CD4-positive, alpha-beta T cell treated with Interleukin-15 for 4 hours (primary cell): ENCODE measurements around the gene CGB7.
"Not testable (repeated sequence)": the region's sequence is repeated elsewhere in the genome, so short reads cannot be mapped to it uniquely, and the experiment has no call there.

Source experiments
- DNase-seq: peaks from one replicate; pipeline ENCODE4 v3.0.0-alpha.2; 2020; ENCODE audit warnings: low spot score

Gene CGB7

DNA sequence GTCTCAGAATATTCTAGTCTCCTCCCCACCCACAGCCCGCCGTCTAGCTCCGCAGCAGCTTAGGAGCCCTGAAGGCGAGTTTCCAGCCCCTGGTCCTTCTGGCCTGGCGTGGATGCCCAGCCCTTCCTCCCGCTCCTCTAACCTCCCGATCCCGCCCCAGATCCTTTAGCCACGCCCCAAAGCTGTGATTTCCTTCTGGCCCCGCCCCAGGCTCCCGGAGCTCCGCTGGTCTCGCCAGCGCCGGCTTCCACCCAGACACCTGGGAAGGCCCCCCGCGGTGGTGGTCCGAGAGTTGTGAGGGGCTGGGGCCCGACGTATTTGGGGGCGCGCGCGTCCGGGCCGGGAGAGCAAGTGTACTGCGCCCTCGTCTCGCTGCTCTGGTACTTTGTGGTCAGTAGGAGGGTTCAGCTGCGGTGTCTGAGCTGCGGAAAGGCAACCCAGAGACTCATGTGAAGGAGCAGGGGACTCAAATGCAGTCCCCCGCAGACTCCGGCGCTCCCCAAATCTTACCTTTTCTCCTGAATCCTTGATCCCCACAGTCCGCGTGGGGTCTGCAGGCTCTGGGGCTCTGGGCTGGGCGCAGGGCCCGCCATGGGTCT is at the start of gene CGB7:
Gene CGB7, minus strand, starts transcription at position 114 of the 599 bp plus-strand sequence. CDS start 2,374 bp downstream, outside the sequence.
- DNase-seq = peak; percentile 13

DNA sequence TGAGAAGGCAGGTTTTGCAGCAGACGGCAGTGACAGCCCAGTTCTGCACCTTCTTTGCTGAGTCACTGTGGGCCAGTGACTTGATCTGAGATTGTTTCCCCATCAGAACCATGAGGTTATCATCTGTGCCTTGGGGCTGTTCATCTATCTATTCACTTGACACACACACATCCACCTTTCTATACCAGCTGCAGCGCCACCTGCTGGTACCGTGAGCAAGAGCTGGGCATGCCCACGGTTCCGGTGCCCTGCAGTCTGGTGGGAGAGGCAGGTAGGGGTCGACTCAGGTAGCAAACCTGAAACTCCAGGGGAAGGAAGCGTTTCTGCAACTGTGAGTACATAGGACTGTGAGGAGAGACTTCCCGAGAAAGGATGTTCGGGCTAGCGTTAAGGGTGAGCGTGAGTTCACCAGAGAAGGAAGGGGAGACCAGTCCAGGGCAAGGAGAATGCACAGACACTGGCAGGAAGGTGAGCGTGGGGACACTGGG is 49.1 kb upstream of the CGB7 start:
- DNase-seq = peak; percentile 65

DNA sequence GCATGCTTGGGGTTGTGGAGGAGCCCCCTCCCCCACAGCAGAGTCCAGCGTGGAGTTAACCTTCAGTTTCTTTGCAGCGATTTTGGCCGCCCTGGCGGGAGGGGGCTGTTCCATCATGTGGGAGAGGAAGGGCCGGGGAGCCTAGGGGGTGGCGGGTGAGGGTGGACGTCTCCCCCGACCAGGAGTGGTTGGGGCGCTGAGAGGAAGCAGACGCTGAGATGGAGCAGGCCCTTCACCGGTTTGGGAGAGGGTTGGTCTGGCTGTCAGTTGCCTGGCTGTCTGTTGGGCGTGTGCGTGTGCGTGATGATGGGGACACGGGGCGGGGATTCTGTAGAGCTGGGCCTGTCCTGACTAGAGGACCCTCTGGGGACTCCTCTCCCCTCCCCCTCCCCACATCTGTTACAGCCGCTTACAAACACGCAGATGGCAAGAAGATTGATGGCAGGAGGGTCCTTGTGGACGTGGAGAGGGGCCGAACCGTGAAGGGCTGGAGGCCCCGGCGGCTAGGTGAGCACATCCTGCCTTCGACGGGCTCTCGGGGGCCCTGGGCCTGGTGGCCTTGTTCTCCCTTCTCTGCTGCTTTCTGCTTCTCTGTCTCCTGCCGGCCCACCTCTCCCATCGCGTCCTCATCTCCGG is 46.8 kb upstream of the CGB7 start:
- DNase-seq = no peak

DNA sequence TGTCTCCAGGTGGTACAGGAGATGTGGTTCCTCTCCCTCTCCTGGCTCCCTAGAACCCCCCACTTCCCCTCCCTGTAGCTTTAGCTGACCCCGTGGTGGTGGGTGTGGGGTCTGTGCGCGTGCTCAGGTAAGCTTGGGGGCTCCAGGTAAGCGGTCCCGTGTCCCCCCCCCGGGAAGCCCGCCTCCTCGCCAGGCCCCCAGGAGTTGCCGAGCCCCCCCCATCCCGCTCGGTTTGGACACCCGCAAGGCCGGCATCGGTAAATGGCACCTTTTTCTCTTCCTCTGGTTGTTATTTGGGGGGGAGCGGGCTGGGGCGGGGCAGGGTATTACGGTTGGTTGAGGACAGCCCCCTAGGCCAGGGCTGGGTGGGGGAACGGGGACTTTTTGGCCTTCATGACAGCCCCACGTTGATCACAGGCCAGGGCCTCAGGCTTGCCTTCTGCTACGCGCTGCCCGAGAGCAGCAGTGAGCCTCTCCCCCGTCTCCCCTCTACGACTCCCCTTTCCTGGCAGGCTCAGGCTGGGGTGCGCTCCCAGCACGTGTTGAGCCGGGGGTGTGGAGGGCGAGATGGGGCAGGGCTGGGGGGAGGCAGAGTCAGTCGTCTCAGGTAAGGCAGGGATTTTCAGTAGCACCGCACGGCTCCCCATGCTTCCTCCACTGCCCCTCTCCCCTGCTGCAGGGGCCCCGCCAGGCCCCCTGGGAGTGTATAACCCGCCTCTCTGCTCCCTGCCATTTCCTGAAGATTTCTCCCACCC is 46.0 kb upstream of the CGB7 start:
- DNase-seq = no peak

DNA sequence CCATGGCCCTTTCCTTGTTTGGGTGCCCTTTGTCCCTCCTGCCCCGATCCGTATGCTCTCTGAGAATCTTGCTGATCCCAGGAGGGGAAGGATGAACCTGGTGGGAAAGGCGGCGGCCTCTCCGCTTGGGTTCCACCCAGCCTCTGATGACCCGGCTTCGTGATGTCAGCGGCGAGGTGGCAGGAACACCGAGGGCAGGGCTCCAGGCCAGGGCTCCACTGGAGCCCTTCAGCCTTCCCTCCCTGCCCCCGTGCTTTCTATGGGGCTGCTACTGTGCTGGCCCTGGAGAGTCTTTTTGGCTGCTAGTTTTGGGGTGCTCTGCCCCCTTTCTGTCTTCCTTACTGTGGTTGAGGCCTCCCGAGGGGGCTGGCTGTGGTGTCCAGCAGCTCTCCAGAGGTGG is 44.8 kb upstream of the CGB7 start:
- DNase-seq = no peak

DNA sequence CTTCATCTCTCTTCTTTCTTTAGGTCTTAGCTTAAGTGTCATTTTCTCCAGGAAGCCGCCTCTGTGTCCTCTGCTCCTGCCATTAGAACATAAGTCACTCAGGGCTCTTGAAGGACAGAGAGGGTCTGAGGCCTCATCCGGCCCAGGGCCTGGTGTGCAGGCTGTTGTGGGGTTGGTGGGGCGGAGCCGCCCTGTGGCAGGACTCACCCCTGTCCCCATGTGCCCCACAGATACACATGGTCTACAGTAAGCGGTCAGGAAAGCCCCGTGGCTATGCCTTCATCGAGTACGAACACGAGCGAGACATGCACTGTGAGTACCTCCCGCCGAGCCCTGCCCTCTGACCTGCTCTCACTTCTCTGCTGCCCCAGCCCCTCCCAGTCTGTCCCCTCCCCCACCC is 43.6 kb upstream of the CGB7 start:
- DNase-seq = no peak

DNA sequence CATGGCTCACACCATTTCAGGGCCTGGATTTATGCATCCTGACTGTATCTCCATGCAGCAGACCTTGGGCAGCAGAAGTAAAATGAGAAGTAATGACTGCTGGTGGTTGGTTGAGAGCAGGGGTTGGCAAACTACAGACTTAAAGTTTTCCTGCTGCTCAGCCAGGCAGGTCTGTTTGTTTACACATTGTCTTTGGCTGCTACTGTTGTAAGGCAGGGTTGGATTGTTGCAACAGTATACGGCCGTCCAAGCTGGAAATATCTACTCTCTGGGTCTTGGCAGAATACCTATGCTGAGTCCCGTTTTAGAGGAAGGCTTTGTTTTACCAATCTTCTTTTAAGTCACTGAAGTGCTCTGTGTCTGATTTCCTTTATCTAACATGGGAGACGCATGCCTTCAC is 41.2 kb upstream of the CGB7 start:
- DNase-seq = no peak

DNA sequence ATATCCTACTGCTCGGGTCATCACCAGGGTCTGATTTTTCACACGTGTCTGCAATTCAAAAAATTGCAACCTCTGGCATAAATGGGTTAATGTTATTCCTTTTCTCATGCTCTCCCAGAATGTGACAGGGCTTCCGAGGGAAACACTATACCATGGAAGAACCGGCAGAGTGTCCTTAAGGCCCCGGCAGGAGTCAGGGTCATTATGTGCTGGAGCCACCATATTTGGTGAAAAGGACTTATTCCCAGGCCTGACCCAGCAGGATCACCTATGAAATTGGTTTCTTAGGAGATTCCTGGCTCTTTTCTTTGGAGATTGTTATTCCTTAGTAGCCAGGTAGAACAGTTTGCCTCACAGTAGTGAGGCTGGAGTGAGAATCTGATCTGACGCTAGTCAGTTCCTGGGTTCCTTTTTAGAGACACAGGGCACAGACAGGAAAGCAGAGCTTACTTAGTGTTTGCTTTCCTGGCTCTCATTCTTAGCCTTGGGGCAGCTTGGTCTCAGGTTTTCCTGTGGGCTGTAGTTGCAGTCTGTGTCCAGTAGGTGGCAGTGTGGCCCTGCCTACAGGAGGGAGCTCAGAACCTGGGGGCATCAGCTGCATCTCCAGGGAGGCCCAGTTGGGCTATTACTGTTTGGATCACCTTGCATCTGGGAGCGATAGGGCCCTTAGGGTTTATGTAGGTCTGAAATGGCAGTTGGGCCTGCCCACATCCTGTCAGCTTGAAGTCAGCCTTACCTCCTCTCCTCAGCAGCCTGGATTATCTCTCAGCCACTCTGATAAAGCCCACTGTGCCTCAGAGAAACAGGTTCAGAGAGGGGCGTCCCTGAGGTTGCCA is 40.1 kb upstream of the CGB7 start:
- peak; percentile 81 for DNase-seq

DNA sequence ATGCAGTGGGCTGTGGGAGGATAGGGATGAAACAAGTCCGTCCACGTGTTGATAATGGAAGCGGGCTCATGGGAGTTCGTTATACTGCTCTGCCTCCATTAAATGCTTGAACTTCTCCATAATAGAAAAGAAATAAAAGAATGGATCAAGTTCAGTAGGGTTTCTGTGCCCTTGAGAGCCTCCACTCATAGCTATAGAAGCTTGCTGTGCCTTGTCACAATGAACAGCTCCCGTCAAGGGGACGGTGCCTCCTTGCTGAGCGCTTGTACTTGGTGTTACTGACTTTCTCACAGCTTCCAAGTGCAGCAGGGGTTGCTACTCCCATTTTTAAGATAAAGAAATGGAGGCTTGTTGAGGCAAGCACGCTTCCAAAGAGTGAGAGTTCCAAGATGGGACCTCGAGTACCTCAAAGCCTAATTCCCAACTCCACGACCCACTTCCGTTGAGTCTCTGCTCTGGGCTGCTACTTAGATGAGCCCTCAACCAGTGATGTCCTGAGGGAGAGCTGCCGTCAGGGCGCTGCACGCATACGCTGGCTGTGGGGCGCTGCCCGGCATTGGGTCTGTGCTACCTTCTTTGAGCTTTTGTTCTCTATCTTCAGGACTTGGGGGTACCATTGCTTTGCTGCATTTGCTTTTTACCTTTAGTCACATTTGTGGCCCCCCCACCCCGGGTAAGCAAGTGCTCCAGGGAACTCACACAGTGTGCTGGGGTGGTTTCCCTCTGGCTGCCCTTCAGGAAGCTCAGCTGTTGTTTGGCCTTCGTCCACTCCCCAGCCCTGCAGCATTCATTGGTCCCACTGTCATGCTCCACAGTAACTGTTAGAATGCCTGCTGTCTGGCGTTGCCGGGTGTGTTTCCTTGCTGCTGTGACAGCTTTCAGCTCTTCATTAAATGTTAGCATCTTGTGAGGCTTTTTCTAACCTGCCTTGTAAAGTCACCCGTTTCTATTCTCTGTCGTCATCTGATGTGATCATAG is 37.2 kb upstream of the CGB7 start:
- DNase-seq = no peak

DNA sequence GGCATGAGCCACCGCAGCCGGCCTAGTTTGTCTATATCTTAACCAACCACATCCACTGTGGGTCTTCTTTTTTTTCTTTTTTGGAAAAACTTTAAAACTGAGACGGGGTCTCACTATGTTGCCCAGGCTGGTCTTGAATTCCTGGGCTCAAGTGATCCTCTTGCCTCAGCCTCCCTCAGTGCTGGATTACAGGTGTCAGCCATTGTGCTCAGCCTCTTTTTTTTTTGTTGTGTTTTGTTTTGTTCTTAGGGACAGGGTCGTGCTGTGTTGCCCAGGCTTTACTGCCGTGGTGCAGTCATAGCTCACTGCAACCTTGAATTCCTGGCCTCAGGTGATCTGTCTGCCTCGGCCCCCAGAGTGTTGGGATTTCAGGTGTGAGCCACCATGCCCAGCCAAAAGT is 35.1 kb upstream of the CGB7 start:
- DNase-seq = no peak

DNA sequence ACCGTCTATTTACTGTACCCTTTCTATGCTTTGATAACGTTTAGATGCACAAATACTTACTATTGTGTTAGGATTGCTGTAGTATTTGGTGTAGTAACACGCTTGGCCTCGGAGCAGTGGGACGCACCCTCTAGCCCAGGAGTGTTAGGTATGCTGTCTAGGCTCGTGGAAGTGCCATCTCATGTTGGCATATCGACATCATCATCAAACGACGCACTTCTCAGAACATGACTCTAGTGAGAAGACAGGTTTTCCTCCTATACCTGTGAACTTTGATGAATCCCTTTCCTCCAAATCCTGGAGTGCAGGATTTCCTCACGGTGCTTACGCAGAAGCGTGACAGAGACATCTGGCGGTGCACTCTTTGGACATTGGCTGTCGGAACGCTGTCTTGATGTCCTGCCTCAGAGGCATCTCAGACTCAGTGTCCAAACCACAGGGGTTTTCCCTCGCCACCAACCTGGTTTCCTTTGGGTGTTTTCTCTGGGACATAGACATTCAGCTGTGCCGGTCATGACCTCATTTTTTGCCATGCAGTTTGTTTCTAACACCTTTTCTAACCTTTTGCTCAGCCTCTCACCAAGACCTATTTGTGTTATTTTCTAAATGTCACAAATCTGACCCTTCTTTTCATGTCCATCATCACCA is 34.0 kb upstream of the CGB7 start:
- DNase-seq = no peak

DNA sequence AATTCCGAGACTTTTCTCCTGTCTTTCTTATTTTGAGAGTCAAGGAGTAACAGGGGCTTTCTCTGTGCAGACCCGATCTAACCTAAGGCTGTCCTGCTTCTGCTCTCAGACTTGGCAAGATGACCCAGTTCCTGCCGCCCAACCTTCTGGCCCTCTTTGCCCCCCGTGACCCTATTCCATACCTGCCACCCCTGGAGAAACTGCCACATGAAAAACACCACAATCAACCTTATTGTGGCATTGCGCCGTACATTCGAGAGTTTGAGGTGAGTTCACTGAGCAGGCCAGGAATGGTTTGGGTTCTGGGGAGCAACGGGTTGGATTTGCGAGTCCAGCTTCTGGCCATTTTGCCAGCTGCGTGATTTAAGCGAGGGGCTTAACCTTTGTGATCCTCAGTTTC is 28.7 kb upstream of the CGB7 start:
- no peak for DNase-seq

DNA sequence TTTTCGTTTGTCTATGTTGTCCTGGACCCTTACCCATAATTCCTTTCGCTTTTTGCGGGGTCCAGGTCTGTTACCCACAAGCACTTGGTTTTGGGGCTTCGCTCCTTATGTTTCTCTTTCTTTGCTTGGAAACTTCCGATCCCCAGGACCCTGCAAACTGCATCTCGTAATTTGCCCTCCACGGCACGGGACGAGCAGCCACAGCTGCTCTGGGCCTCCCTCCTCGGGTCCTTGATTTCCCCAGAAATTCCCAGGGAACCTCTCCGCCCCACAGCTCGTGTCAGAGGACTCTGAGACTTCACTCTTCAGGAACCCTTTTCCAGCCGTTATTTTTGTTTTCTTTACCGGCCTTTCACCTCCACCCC is 28.3 kb upstream of the CGB7 start:
- no peak for DNase-seq

DNA sequence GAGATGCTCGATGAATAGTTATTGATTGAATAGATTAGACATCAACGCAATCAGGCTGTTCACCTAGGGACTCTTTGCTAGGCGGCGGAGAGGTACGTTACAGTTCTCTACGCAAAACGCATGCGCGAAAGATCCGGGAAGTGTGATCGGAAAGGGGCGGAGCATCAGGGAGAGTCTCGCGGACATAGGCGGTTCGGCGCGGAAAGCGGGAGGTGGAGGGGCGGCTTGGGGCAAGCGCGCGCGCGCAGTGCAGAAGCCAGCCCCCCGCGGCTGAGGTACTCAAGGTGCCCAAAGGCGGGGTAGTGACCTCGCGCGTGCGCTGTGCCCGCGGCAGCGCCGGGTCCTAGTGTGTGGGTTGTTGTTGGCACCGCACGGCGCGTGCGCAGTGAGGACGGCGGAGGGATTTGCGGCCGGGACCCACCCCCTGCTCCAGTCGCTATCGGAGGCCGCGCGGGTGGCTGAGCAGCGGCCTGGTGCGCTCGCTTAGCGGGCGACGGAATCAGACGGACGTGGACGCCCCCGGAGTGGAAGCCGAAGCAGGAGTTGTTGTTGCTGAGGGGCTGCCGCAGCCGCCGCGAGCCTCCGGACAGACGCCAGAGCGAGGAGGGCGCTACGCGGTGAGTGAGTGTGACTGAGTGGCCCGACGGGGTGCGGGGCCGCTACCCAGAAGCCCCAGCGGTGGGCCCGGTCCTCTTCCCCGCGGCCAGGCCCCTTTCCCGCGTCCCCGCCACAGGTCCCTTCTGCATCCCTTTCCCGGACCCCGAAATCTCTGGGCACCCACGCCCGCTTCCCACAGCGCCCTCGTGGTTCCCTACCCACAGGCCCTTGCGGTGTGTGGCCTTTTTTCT is 27.7 kb upstream of the CGB7 start, which contains the start of gene SNRNP70:
Gene SNRNP70, plus strand, starts transcription at position 432 of the 848 bp plus-strand sequence. CDS start 964 bp downstream, outside the sequence.
- peak; percentile 100 for DNase-seq

DNA sequence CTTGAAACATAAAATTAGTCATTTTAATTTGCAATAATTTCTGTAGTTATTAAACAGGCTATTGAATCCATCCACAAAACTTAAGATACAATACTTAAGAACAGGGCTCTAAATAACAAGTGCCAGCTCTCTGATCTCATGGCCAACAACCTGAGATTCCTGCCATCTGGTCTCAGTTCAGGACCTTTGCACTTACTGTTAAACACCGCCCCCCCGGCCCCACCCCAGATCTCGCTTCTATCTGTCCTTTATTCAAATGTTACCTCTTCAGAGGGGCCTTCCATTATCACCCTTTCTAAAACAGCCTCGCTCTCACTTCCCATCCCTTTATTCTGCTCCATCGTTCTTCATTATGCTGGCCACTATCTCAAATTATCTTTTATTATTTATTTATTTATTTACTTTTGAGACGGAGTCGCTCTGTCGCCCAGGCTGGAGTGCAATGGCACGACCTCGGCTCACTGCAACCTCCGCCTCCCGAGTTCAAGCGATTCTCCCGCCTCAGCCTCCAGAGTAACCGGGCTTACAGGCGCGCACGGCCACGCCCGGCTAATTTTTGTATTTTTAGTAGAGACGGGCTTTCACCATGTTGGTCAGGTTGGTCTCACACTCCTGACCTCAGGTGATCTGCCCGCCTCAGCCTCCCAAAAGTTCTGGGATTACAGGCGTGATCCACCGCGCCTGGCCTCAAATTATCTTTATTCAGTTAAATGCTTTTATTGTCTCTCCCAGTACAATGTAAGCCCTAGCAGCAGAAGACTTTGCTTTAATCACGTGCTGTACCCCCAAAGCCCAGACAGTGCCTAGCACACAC is 26.9 kb upstream of the CGB7 start:
- no peak for DNase-seq

DNA sequence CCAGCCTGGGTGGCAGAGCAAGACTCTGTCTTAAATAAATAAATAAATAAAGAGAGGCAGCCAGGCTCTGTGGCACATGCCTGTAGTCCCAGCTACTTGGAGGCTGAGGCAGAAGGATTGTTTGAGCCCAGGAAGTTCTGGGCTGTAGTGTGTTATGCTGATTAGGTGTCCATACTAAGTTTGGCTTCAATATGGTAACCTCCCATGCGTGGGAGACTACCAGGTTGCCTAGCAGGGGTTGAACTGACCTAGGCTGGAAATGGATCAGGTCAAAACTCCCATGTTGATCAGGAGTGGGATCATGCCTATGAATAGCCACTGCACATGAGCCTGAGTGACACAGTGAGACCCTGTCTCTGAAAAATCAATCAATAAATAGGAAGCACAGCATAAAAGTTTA is 23.7 kb upstream of the CGB7 start:
- DNase-seq = no peak

DNA sequence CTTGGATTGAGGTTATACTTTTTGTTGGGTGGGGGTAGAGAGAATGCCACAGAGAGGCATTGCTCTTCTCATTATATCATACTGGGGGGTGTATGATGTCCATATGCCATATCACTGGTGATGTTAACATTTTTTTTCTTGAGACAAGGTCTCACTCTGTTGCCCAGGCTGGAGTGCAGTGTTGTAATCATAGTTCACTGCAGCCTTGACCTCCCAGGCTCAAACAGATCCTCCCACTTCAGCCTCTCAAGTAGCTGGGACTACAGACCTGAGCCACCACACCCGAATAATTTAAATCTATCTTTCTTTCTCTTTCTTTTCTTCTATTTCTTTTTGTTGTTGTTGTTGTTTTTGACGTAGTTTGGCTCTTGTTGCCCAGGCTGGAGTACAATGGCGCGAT is 22.8 kb upstream of the CGB7 start:
- DNase-seq = no peak

DNA sequence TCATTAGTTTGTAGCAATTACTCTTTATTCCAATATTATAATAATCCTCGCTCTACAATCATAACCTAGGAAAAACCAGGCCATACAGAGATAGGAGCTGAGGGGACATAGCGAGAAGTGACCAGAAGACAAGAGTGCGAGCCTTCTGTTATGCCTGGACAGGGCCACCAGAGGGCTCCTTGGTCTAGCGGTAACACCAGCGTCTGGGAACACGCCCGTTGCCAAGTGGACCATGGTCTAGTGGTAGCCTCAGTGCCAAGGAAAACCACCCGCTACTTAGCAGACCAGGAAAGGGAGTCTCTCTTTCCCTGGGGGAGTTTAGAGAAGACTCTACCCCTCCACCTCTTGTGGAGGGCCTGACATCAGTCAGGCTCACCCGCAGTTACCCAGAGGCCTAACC is 17.3 kb upstream of the CGB7 start:
- not testable (repeated sequence) for DNase-seq
